ENCODE data around the gene LRRC25. TPM values are rescaled to one million over a fixed set of nuclear protein-coding genes. Genes with fewer than 3 reads are reported as not detected.

The LRRC25 gene
- total and polyA plus RNA-seq, 2 experiments from 2014 or later, result not detected

DNA sequence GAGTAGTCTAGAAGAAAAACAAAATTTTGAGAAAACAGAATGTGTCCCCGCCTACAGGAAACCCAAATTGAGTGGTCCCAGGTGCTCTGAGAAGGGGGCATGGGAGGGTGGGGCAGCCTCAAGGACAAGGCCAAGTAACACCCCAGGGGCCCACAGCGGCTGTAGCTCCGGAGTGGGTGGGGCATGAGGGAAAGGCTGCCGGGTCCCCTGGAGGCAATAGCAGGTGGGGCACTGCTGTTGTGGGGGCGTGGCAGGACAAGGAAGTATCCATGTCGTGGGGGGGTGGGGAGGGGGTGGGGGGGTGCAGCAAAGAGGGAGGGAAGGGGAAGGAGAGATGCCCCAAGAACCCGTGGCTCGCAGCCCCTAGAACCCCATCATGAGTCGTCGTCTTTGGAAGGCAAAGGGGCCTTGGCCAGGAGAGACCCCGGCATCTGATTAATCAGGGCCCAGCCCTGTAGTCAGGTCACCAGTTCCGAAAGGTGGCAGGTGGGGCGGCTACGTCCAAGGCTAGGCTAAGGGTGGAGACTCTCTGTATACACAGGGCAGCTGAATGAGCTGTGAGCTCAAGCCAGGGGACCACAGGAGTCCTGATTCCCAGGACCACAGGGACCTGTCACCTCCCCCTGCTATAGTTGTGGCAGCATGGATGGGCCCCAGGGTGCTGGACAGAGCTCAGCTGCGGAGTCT, 48.0 kb upstream of the LRRC25 start:
- WGBS, 2 experiments (ENCODE audit: low coverage in 1 of 2, low lambda C conversion rate in 2 of 2, missing lambda C conversion rate in 2 of 2), result 82 to 95% methylated on average over 6 to 15 of the region's 15 CpGs
- peaks cover 13% of the 10 kb centered on the region; the same call in 1 of the 2 replicates for H3K36me3 ChIP-seq (ENCODE audit: low read depth)

DNA sequence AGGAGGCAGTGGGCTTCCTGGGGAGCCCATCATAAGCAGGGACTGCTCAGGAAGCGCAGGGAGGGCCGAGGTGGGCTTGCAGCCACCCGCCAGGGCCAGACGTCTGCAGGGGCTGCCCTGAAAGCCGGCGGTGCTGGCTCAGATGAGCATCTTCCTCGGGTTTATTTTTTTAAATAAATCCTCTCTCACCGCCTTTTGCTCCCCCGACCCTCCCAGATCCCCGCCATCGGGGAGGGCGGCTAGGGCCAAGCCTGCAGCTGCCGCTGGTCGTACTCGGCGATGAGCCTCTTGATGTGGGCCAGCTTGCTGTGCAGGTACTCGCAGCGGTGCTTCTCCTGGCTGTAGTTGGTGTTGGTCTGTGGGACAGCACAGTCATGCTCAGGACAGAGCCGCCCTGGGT, 47.1 kb upstream of the LRRC25 start:
- in situ Hi-C loops (cut with MboI), result no loop called here
- no peak for DNase-seq
- Histone ChIP-seq H2AFZ (no peak overlapping the region), H3K4me2 (ENCODE audit: unreplicated experiment) (no peak overlapping the region), H3K4me1 (ENCODE audit: insufficient read depth) (no peaks in the 10 kb centered on the region), H3K36me3 (ENCODE audit: low read depth) (peaks cover 8% of the 10 kb centered on the region; the same call in 1 of the 2 replicates), H3K27me3 (replicated peaks; ENCODE audit: insufficient read depth) (no peaks in the 10 kb centered on the region), H3K9me3 (ENCODE audit: low read depth) (no peaks in the 10 kb centered on the region), H3K4me3 (no peak overlapping the region), H3K9ac (no peak overlapping the region), H3K27ac (no peak overlapping the region), H3K9me2 (ENCODE audit: insufficient read depth) (no peaks in the 10 kb centered on the region), H3F3A (ENCODE audit: insufficient read depth) (peaks cover 13% of the 10 kb centered on the region), H4K20me1 (ENCODE audit: insufficient read depth) (no peaks in the 10 kb centered on the region), H3K79me2 (ENCODE audit: insufficient read depth) (peaks cover 9% of the 10 kb centered on the region; the same call in 1 of the 2 replicates)
- TF ChIP-seq EZH2 (IDR thresholded peaks at IDR 0.05; ENCODE audit: insufficient read depth, poor library complexity, severe bottlenecking) (no peak), EZH2phosphoT487 (IDR thresholded peaks at IDR 0.05; ENCODE audit: insufficient read depth, low read depth) (no peak)
- WGBS, 2 experiments (ENCODE audit: low coverage in 1 of 2, low lambda C conversion rate in 2 of 2, missing lambda C conversion rate in 2 of 2), result 90 to 95% methylated on average over 16 to 19 of the region's 19 CpGs

More for the DNA sequence above, 48.0 kb upstream of the LRRC25 start:
- Histone ChIP-seq H3K4me2 (ENCODE audit: unreplicated experiment) (no peak overlapping the region), H4K20me1 (ENCODE audit: insufficient read depth) (no peaks in the 10 kb centered on the region), H3K9me3 (ENCODE audit: low read depth) (no peaks in the 10 kb centered on the region), H3K4me3 (no peak overlapping the region), H3K9ac (no peak overlapping the region), H3F3A (ENCODE audit: insufficient read depth) (peaks cover 5% of the 10 kb centered on the region), H3K4me1 (ENCODE audit: insufficient read depth) (no peaks in the 10 kb centered on the region), H3K27ac (no peak overlapping the region), H3K9me2 (ENCODE audit: insufficient read depth) (no peaks in the 10 kb centered on the region), H3K79me2 (ENCODE audit: insufficient read depth) (peaks cover 13% of the 10 kb centered on the region; the same call in 1 of the 2 replicates), H2AFZ (no peak overlapping the region), H3K27me3 (replicated peaks; ENCODE audit: insufficient read depth) (no peaks in the 10 kb centered on the region)
- TF ChIP-seq EZH2phosphoT487 (IDR thresholded peaks at IDR 0.05; ENCODE audit: insufficient read depth, low read depth) (no peak), EZH2 (IDR thresholded peaks at IDR 0.05; ENCODE audit: insufficient read depth, poor library complexity, severe bottlenecking) (no peak)
- DNase-seq, result no peak
- in situ Hi-C loops (cut with MboI), result no loop called here

DNA sequence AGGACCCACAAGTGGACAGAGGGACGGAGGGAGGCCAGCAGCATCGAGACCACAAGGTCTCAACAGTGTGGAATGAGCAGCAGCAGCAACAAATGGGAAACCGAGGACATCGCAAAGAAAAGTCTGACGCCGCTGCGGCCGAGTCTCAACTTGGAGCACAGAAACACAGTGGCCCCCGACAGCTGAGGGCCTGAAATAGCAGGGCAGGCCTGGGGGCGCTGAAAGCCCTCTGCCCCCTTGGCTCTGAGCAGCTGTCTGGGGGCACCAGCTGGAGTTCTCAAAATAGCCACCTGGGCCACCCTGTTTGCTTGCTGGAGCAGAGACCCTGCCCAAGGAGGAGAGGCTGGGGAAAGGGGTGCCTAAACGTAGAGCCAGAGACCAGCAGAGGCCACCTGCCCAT, 46.4 kb upstream of the LRRC25 start:
- Histone ChIP-seq H3K9ac (no peak overlapping the region), H3K79me2 (ENCODE audit: insufficient read depth) (peaks cover 3% of the 10 kb centered on the region; the same call in 1 of the 2 replicates), H3K27me3 (replicated peaks; ENCODE audit: insufficient read depth) (no peaks in the 10 kb centered on the region), H3F3A (ENCODE audit: insufficient read depth) (peaks cover 19% of the 10 kb centered on the region), H3K9me2 (ENCODE audit: insufficient read depth) (no peaks in the 10 kb centered on the region), H3K36me3 (ENCODE audit: low read depth) (peaks cover 8% of the 10 kb centered on the region; the same call in 1 of the 2 replicates), H3K4me1 (ENCODE audit: insufficient read depth) (no peaks in the 10 kb centered on the region), H4K20me1 (ENCODE audit: insufficient read depth) (no peaks in the 10 kb centered on the region), H3K4me3 (no peak overlapping the region), H3K27ac (no peak overlapping the region), H2AFZ (no peak overlapping the region), H3K4me2 (ENCODE audit: unreplicated experiment) (no peak overlapping the region), H3K9me3 (ENCODE audit: low read depth) (no peaks in the 10 kb centered on the region)
- in situ Hi-C loops (cut with MboI), result no loop called here
- no peak for TF ChIP-seq EZH2 (IDR thresholded peaks at IDR 0.05; ENCODE audit: insufficient read depth, poor library complexity, severe bottlenecking)
- TF ChIP-seq EZH2phosphoT487 (IDR thresholded peaks at IDR 0.05; ENCODE audit: insufficient read depth, low read depth), result no peak
- 92 to 93% methylated on average over 11 of the region's 11 CpGs for WGBS, 2 experiments (ENCODE audit: low coverage in 1 of 2, low lambda C conversion rate in 2 of 2, missing lambda C conversion rate in 2 of 2)
- DNase-seq, result no peak

DNA sequence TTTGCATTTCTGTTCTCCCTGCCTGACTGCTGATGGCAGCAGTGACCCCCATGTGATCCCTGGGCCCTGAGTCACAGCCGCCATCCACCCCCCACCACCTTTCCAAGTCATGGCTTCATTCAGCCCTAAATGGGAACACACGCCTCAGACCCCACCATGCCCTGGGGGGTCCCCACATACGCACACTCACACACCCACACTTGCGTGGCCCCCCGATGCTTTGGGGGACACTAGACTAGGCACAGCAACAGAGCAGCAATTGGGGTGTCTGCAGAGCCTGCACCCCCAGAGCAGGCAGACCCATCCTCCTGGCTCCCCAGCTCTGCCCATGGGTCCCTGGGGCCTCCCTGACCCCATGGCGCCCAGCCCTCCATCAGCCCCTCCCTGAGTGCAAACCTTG, 46.0 kb upstream of the LRRC25 start:
- peaks cover 8% of the 10 kb centered on the region; the same call in 1 of the 2 replicates for H3K36me3 ChIP-seq (ENCODE audit: low read depth)
- DNase-seq, result no peak
- H3K9me2 ChIP-seq (ENCODE audit: insufficient read depth), result no peaks in the 10 kb centered on the region
- no peaks in the 10 kb centered on the region for H3K79me2 ChIP-seq (ENCODE audit: insufficient read depth)
- in situ Hi-C loops (cut with MboI), result no loop called here
- H3K4me3 ChIP-seq, result no peak overlapping the region
- no peak overlapping the region for H3K9ac ChIP-seq
- WGBS, 2 experiments (ENCODE audit: low coverage in 1 of 2, low lambda C conversion rate in 2 of 2, missing lambda C conversion rate in 2 of 2), result 95 to 98% methylated on average over 6 of the region's 6 CpGs
- H3K27me3 ChIP-seq (replicated peaks; ENCODE audit: insufficient read depth), result no peaks in the 10 kb centered on the region
- no peak overlapping the region for H3K27ac ChIP-seq
- no peaks in the 10 kb centered on the region for H3K9me3 ChIP-seq (ENCODE audit: low read depth)
- H3F3A ChIP-seq (ENCODE audit: insufficient read depth), result peaks cover 23% of the 10 kb centered on the region
- no peaks in the 10 kb centered on the region for H3K4me1 ChIP-seq (ENCODE audit: insufficient read depth)
- no peaks in the 10 kb centered on the region for H4K20me1 ChIP-seq (ENCODE audit: insufficient read depth)
- no peak overlapping the region for H2AFZ ChIP-seq
- H3K4me2 ChIP-seq (ENCODE audit: unreplicated experiment), result no peak overlapping the region
- no peak for TF ChIP-seq EZH2 (IDR thresholded peaks at IDR 0.05; ENCODE audit: insufficient read depth, poor library complexity, severe bottlenecking)
- no peak for TF ChIP-seq EZH2phosphoT487 (IDR thresholded peaks at IDR 0.05; ENCODE audit: insufficient read depth, low read depth)

Measured in GM23248 (cell line).